ENCODE results near the gene HS6ST1.
"Not testable (repeated sequence)": the region's sequence is repeated elsewhere in the genome, so short reads cannot be mapped to it uniquely, and the experiment has no call there.

Gene HS6ST1

GRCh38 chr2:128280901-128281321 is 37.8 kb downstream of the HS6ST1 start:
- DNase-seq (ENCODE audit: low read depth), result peak; percentile 17

GRCh38 chr2:128280158-128280871 is 38.4 kb downstream of the HS6ST1 start:
- DNase-seq (ENCODE audit: low read depth), result no peak

- DNase-seq (ENCODE audit: low read depth), result no peak
These were observed 38.9 kb downstream of the HS6ST1 start for GRCh38 chr2:128279786-128280157.

- no peak for DNase-seq (ENCODE audit: low read depth)
These were observed 39.7 kb downstream of the HS6ST1 start for GRCh38 chr2:128279009-128279408.

- no peak for DNase-seq (ENCODE audit: low read depth)
These were observed 40.5 kb downstream of the HS6ST1 start for GRCh38 chr2:128277961-128278681.

GRCh38 chr2:128276878-128277675 is 41.6 kb downstream of the HS6ST1 start:
- DNase-seq (ENCODE audit: low read depth), result no peak

GRCh38 chr2:128275498-128276045 is 43.1 kb downstream of the HS6ST1 start:
- no peak for DNase-seq (ENCODE audit: low read depth)

GRCh38 chr2:128274218-128274617 is 44.5 kb downstream of the HS6ST1 start:
- no peak for DNase-seq (ENCODE audit: low read depth)

GRCh38 chr2:128273469-128274081 is 45.1 kb downstream of the HS6ST1 start:
- no peak for DNase-seq (ENCODE audit: low read depth)

- DNase-seq (ENCODE audit: low read depth), result no peak
These were observed 45.8 kb downstream of the HS6ST1 start for GRCh38 chr2:128272601-128273468.

- no peak for DNase-seq (ENCODE audit: low read depth)
These were observed 46.6 kb downstream of the HS6ST1 start for GRCh38 chr2:128271911-128272600.

- DNase-seq (ENCODE audit: low read depth), result no peak
These were observed 47.1 kb downstream of the HS6ST1 start for GRCh38 chr2:128271597-128271910.

GRCh38 chr2:128270672-128271596 is 47.7 kb downstream of the HS6ST1 start:
- DNase-seq (ENCODE audit: low read depth), result no peak

GRCh38 chr2:128269990-128270671 is 48.5 kb downstream of the HS6ST1 start:
- DNase-seq (ENCODE audit: low read depth), result no peak

GRCh38 chr2:128269063-128269989 is 49.3 kb downstream of the HS6ST1 start:
- no peak for DNase-seq (ENCODE audit: low read depth)

GRCh38 chr2:128268611-128269010 is 50.1 kb downstream of the HS6ST1 start:
- DNase-seq (ENCODE audit: low read depth), result not testable (repeated sequence)

- not testable (repeated sequence) for DNase-seq (ENCODE audit: low read depth)
These were observed 50.5 kb downstream of the HS6ST1 start for GRCh38 chr2:128268145-128268544.

- not testable (repeated sequence) for DNase-seq (ENCODE audit: low read depth)
These were observed 51.0 kb downstream of the HS6ST1 start for GRCh38 chr2:128267649-128268048.
